HepG2 (cell line): ENCODE measurements around the gene PDZD7. TPM values are rescaled to one million over a fixed set of nuclear protein-coding genes. Genes with fewer than 3 reads are reported as not detected.

Experiments
- ARNT2 ChIP-seq: sonication (generic); formaldehyde crosslinking; IDR thresholded peaks from 2 replicates; pipeline ENCODE4 v1.8.0; 2022; ENCODE audit warnings: mild to moderate bottlenecking, low read depth, missing genetic modification reagents, moderate library complexity
- CBX1 ChIP-seq: IDR thresholded peaks from one replicate; pipeline ENCODE4 v1.6.1; 2016; ENCODE audit warnings: antibody characterized with exemption, low read depth
- HIVEP1 ChIP-seq: sonication (generic); formaldehyde crosslinking; IDR thresholded peaks from 2 replicates; pipeline ENCODE4 v1.4.0; 2020; ENCODE audit warnings: mild to moderate bottlenecking, missing genetic modification reagents
- KLF15 ChIP-seq: sonication (generic); formaldehyde crosslinking; IDR thresholded peaks from 2 replicates; pipeline ENCODE4 v1.8.1; 2023; ENCODE audit warnings: borderline replicate concordance, mild to moderate bottlenecking, inconsistent platforms, missing genetic modification reagents, mixed read lengths
- LCORL ChIP-seq, 2 experiments: fragments of 450-650 bp in 1 of 2; sonication (generic) in 1 of 2; formaldehyde crosslinking in 1 of 2; IDR thresholded peaks; 2 replicates each; pipeline versions ENCODE4 v1.5.0 to v1.6.1; 2017 to 2020; ENCODE audit warnings: antibody characterized with exemption in 1 of 2, missing genetic modification reagents in 1 of 2
- MAX ChIP-seq: IDR thresholded peaks from 2 replicates; pipeline ENCODE4 v1.6.1; 2012; ENCODE audit warnings: inconsistent platforms
- NFATC3 ChIP-seq: sonication (generic); formaldehyde crosslinking; IDR thresholded peaks from 2 replicates; pipeline ENCODE4 v1.5.1; 2020; ENCODE audit warnings: mild to moderate bottlenecking, missing genetic modification reagents
- NONO ChIP-seq, 2 experiments: fragments of 450-650 bp in 1 of 2; sonication (generic) in 1 of 2; formaldehyde crosslinking in 1 of 2; IDR thresholded peaks in 1 of 2; conservative IDR thresholded peaks in 1 of 2; 2 replicates each; pipeline versions ENCODE4 v1.6.1 to v1.8.0; 2017 to 2022; ENCODE audit warnings: mild to moderate bottlenecking in 1 of 2, missing genetic modification reagents in 1 of 2, moderate library complexity in 1 of 2
- NPAS2 ChIP-seq: sonication (generic); formaldehyde crosslinking; IDR thresholded peaks from 2 replicates; pipeline ENCODE4 v1.8.0; 2022; ENCODE audit warnings: mild to moderate bottlenecking, missing genetic modification reagents, borderline replicate concordance
- PPARG ChIP-seq: conservative IDR thresholded peaks from 2 replicates; pipeline ENCODE4 v1.6.1; 2016; ENCODE audit warnings: missing biosample characterization, missing genetic modification reagents
- SP1 ChIP-seq, 2 experiments: fragments of 450-650 bp in 1 of 2; sonication (generic) in 1 of 2; formaldehyde crosslinking in 1 of 2; IDR thresholded peaks; 2 replicates each; pipeline versions ENCODE4 v1.4.0 to v1.6.1; 2016 to 2020; ENCODE audit warnings: missing genetic modification reagents in 1 of 2
- STAT5B ChIP-seq: sonication (generic); formaldehyde crosslinking; IDR thresholded peaks from 2 replicates; pipeline ENCODE4 v1.4.0; 2020; ENCODE audit warnings: missing genetic modification reagents
- ZBTB26 ChIP-seq: IDR thresholded peaks from 2 replicates; pipeline ENCODE4 v1.6.1; 2016; ENCODE audit warnings: missing compliant biosample characterization, missing genetic modification reagents, borderline replicate concordance
- ZBTB38 ChIP-seq: sonication (generic); formaldehyde crosslinking; IDR thresholded peaks from 2 replicates; pipeline ENCODE4 v1.5.1; 2020; ENCODE audit warnings: mild to moderate bottlenecking, missing genetic modification reagents
- ZMAT5 ChIP-seq: sonication (generic); formaldehyde crosslinking; IDR thresholded peaks from 2 replicates; pipeline ENCODE4 v1.5.0; 2020; ENCODE audit warnings: mild to moderate bottlenecking, low read depth, missing genetic modification reagents, borderline replicate concordance
- ZNF138 ChIP-seq: sonication (generic); formaldehyde crosslinking; IDR thresholded peaks from 2 replicates; pipeline ENCODE4 v1.5.0; 2020; ENCODE audit warnings: mild to moderate bottlenecking, low read depth, missing genetic modification reagents
- ZNF264 ChIP-seq: sonication (generic); formaldehyde crosslinking; IDR thresholded peaks from 2 replicates; pipeline ENCODE4 v1.4.0; 2020; ENCODE audit warnings: missing genetic modification reagents
- ZNF329 ChIP-seq: sonication (generic); formaldehyde crosslinking; IDR thresholded peaks from 2 replicates; pipeline ENCODE4 v1.9.0; 2021; ENCODE audit warnings: low read depth, mild to moderate bottlenecking, missing genetic modification reagents
- ZNF33B ChIP-seq: sonication (generic); formaldehyde crosslinking; IDR thresholded peaks from 2 replicates; pipeline ENCODE4 v1.5.1; 2020; ENCODE audit warnings: mild to moderate bottlenecking, missing genetic modification reagents
- ZNF362 ChIP-seq: sonication (generic); formaldehyde crosslinking; IDR thresholded peaks from 2 replicates; pipeline ENCODE4 v1.4.0; 2020; ENCODE audit warnings: missing genetic modification reagents, mild to moderate bottlenecking, borderline replicate concordance
- ZNF430 ChIP-seq: sonication (generic); formaldehyde crosslinking; IDR thresholded peaks from 2 replicates; pipeline ENCODE4 v1.9.0; 2021; ENCODE audit warnings: mild to moderate bottlenecking, missing genetic modification reagents
- ZNF567 ChIP-seq: sonication (generic); formaldehyde crosslinking; IDR thresholded peaks from 2 replicates; pipeline ENCODE4 v1.8.1; 2023; ENCODE audit warnings: mild to moderate bottlenecking, missing genetic modification reagents, borderline replicate concordance
- ZNF572 ChIP-seq: sonication (generic); formaldehyde crosslinking; IDR thresholded peaks from 2 replicates; pipeline ENCODE4 v1.5.1; 2020; ENCODE audit warnings: mild to moderate bottlenecking, missing genetic modification reagents
- ZNF605 ChIP-seq: sonication (generic); formaldehyde crosslinking; IDR thresholded peaks from 2 replicates; pipeline ENCODE4 v1.8.0; 2022; ENCODE audit warnings: mild to moderate bottlenecking, missing genetic modification reagents
- ZNF616 ChIP-seq: sonication (generic); formaldehyde crosslinking; IDR thresholded peaks from 2 replicates; pipeline ENCODE4 v1.5.0; 2020; ENCODE audit warnings: low read depth, mild to moderate bottlenecking, missing genetic modification reagents
- ZNF672 ChIP-seq: sonication (generic); formaldehyde crosslinking; IDR thresholded peaks from 2 replicates; pipeline ENCODE4 v1.8.1; 2022; ENCODE audit warnings: missing genetic modification reagents
- ZNF703 ChIP-seq: sonication (generic); formaldehyde crosslinking; IDR thresholded peaks from 2 replicates; pipeline ENCODE4 v1.5.1; 2020; ENCODE audit warnings: missing genetic modification reagents, mild to moderate bottlenecking, moderate library complexity, borderline replicate concordance
- polyA plus RNA-seq, 8 experiments: library from polyadenylated mRNA; depleted of rRNA in 3 of 8; stranded (reverse) in 7 of 8; unstranded in 1 of 8; fragments of >200 nt; fragmentation: Illumina TruSeq in 4 of 8; extraction: Trizol in 4 of 8; gene quantifications; 2 replicates each; pipeline versions ENCODE4 v1.2.1 to v1.2.3, GENCODE V29; 2011 to 2016; ENCODE audit warnings: low read depth in 4 of 8, missing spikeins in 1 of 8, mixed read lengths in 1 of 8; ENCODE audit not compliant: insufficient read depth in 1 of 8
- total RNA-seq, 5 experiments: library from RNA; depleted of rRNA; stranded (reverse); fragments of >200 nt; fragmentation: Illumina TruSeq; extraction: Trizol; gene quantifications; 2 replicates each; pipeline ENCODE4 v1.2.3, GENCODE V29; 2016; ENCODE audit warnings: low read depth in 1 of 5

PDZD7 gene
- total and polyA plus RNA-seq, 2 of the 13 experiments (the other 11 are each of a cell fraction or from before 2014, with no cell fraction given): 0.58 to 0.73 TPM

GRCh38 chr10:100997360-100998182 is 33.4 kb downstream of the PDZD7 start (continued):
- TF ChIP-seq SP1 (IDR thresholded peaks at IDR 0.05) (no peak), SP1 (CRISPR knock-in tag; IDR thresholded peaks at IDR 0.05) (peak; percentile 14; the same call in 1 of the 2 replicates), CBX1 (no peak), ZMAT5 (CRISPR knock-in tag) (no peak), ZNF362 (CRISPR knock-in tag) (no peak), ZNF567 (CRISPR knock-in tag) (no peak), ZNF33B (no peak), ZNF616 (no peak), ZNF264 (CRISPR knock-in tag) (peak; percentile 38; the same call in 1 of the 2 replicates), ZNF430 (CRISPR knock-in tag) (no peak), PPARG (CRISPR knock-in tag) (no peak), MAX (peak; percentile 35), LCORL (IDR thresholded peaks at IDR 0.05) (no peak), LCORL (CRISPR knock-in tag; IDR thresholded peaks at IDR 0.05) (peak; percentile 36; the same call in 1 of the 2 replicates), ZBTB38 (CRISPR knock-in tag) (no peak), ZNF572 (no peak), STAT5B (CRISPR knock-in tag) (no peak), ZNF605 (CRISPR knock-in tag) (no peak), ARNT2 (CRISPR knock-in tag) (no peak), NFATC3 (0 out of 2 replicates have a peak, but pooled peaks have one; percentile 78), HIVEP1 (no peak; the same call in none of the 2 replicates), ZNF672 (no peak), ZNF703 (CRISPR knock-in tag) (no peak; the same call in 1 of the 2 replicates), NPAS2 (CRISPR knock-in tag) (no peak), ZBTB26 (no peak; the same call in 1 of the 2 replicates), ZNF329 (CRISPR knock-in tag) (0 out of 2 replicates have a peak, but pooled peaks have one; percentile 50), NONO (IDR thresholded peaks at IDR 0.05) (no peak), NONO (CRISPR knock-in tag; conservative IDR thresholded peaks at IDR 0.05) (peak; percentile 76), KLF15 (no peak), ZNF138 (CRISPR knock-in tag) (no peak)
